Neural progenitor cell (in vitro differentiated cells): ENCODE results near the gene SNX25. TPM values are rescaled to one million over a fixed set of nuclear protein-coding genes. Genes with fewer than 3 reads are reported as not detected.

Source experiments
- DNase-seq: peaks from one replicate; pipeline ENCODE4 v3.0.0-alpha.2; 2016; ENCODE audit warnings: low spot score
- H2AFZ ChIP-seq: fragments of 200-600 bp; sonication (generic); replicated peaks from 2 replicates; pipeline ENCODE4 v1.6.1; 2016; ENCODE audit warnings: antibody characterized with exemption
- H3F3A ChIP-seq: fragments of 200-600 bp; sonication (generic); 2 replicates; pipeline ENCODE4 v1.6.1; 2016; ENCODE audit warnings: antibody characterized with exemption, low read depth
- H3K27ac ChIP-seq: fragments of 200-600 bp; sonication (generic); 2 replicates; pipeline ENCODE4 v1.5.1; 2016; ENCODE audit warnings: mild to moderate bottlenecking
- H3K27me3 ChIP-seq: fragments of 200-600 bp; sonication (generic); 2 replicates; pipeline ENCODE4 v1.6.1; 2016; ENCODE audit warnings: mild to moderate bottlenecking, moderate library complexity
- H3K36me3 ChIP-seq: fragments of 200-600 bp; sonication (generic); 2 replicates; pipeline ENCODE4 v1.5.1; 2016
- H3K4me1 ChIP-seq: fragments of 200-600 bp; sonication (generic); 2 replicates; pipeline ENCODE4 v1.6.1; 2016; ENCODE audit warnings: mixed run types
- H3K4me2 ChIP-seq: fragments of 200-600 bp; sonication (generic); 2 replicates; pipeline ENCODE4 v1.6.1; 2016
- H3K4me3 ChIP-seq: fragments of 200-600 bp; sonication (generic); 2 replicates; pipeline ENCODE4 v1.5.1; 2016
- H3K79me2 ChIP-seq: fragments of 200-600 bp; sonication (generic); 2 replicates; pipeline ENCODE4 v1.6.1; 2016; ENCODE audit warnings: low read depth
- H3K9ac ChIP-seq: fragments of 200-600 bp; sonication (generic); 2 replicates; pipeline ENCODE4 v1.6.1; 2016
- H3K9me3 ChIP-seq: fragments of 200-600 bp; sonication (generic); 2 replicates; pipeline ENCODE4 v1.5.1; 2016; ENCODE audit warnings: low read depth
- H4K20me1 ChIP-seq: fragments of 200-600 bp; sonication (generic); 2 replicates; pipeline ENCODE4 v1.6.1; 2016; ENCODE audit warnings: low read depth
- H3K27ac Mint-ChIP-seq: 3 replicates; pipeline ENCODE4 v1.8.0; 2021; ENCODE audit warnings: mixed read lengths
- H3K27me3 Mint-ChIP-seq: 2 replicates; pipeline ENCODE4 v1.8.0; 2022; ENCODE audit warnings: low read depth, mild to moderate bottlenecking, inconsistent platforms, moderate library complexity, mixed read lengths; ENCODE audit not compliant: insufficient read depth
- H3K36me3 Mint-ChIP-seq: 3 replicates; pipeline ENCODE4 v1.8.0; 2021; ENCODE audit warnings: mixed read lengths
- H3K4me1 Mint-ChIP-seq: 3 replicates; pipeline ENCODE4 v1.8.0; 2021; ENCODE audit warnings: mixed read lengths
- H3K4me3 Mint-ChIP-seq: 3 replicates; pipeline ENCODE4 v1.8.0; 2021; ENCODE audit warnings: mild to moderate bottlenecking, moderate library complexity, mixed read lengths
- H3K9me3 Mint-ChIP-seq: 3 replicates; pipeline ENCODE4 v1.8.0; 2020; ENCODE audit warnings: mixed read lengths
- CTCF ChIP-seq: fragments of 200-600 bp; sonication (generic); IDR thresholded peaks from 2 replicates; pipeline ENCODE4 v1.5.1; 2017; ENCODE audit warnings: antibody characterized with exemption, mild to moderate bottlenecking
- EZH2 ChIP-seq: fragments of 200-600 bp; sonication (generic); IDR thresholded peaks from 2 replicates; pipeline ENCODE4 v1.6.1; 2017; ENCODE audit warnings: antibody characterized with exemption, mild to moderate bottlenecking, moderate library complexity
- EZH2phosphoT487 ChIP-seq: fragments of 200-600 bp; sonication (generic); IDR thresholded peaks from 2 replicates; pipeline ENCODE4 v1.6.1; 2017; ENCODE audit warnings: antibody characterized with exemption
- total RNA-seq: library from RNA; depleted of rRNA; stranded (reverse); fragments of >200 nt; gene quantifications from 2 replicates; pipeline ENCODE4 v1.2.3, GENCODE V29; 2015; ENCODE audit warnings: low replicate concordance

SNX25 gene
- total RNA-seq, 1 donor from 2014 or later: 50.8 TPM

DNA sequence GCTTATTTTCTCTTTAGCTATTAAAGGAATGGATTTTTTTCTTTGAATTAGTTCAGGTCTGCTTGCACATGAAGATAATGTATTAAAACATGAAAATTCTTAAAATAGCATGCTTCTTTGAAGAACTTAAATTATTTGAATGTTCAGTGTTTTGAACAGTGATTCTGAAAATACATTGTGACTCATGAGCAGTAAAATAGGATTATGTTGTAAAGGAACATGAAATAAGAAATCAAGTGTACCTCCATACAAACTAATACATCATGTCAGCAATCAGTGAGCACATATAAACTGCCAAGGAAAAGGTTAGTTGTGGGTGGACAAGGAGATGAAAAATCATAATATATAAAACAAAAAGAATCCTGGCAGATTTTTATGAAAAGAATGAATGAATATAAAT, 66.1 kb downstream of the SNX25 start:
- no peak overlapping the region for H3K27ac Mint-ChIP-seq
- H3K4me3 Mint-ChIP-seq: no peak overlapping the region

GRCh38 chr4:185276036-185276435, 66.6 kb downstream of the SNX25 start:
- Histone ChIP-seq H3K27ac (no peak overlapping the region), H3K9me3 (no peaks in the 10 kb centered on the region), H2AFZ (no peak overlapping the region), H3K79me2 (no peaks in the 10 kb centered on the region), H4K20me1 (peaks cover 20% of the 10 kb centered on the region), H3K36me3 (no peaks in the 10 kb centered on the region), H3F3A (no peaks in the 10 kb centered on the region), H3K9ac (no peak overlapping the region), H3K4me1 (no peaks in the 10 kb centered on the region), H3K27me3 (no peaks in the 10 kb centered on the region), H3K4me2 (no peak overlapping the region), H3K4me3 (no peak overlapping the region)
- Mint-ChIP-seq H3K4me1 (no peaks in the 10 kb centered on the region), H3K27me3 (no peaks in the 10 kb centered on the region), H3K9me3 (no peaks in the 10 kb centered on the region), H3K4me3 (no peak overlapping the region), H3K27ac (no peak overlapping the region), H3K36me3 (peaks cover 4% of the 10 kb centered on the region)
- DNase-seq: no peak
- no peak for TF ChIP-seq EZH2
- TF ChIP-seq EZH2phosphoT487: no peak
- no peak for TF ChIP-seq CTCF

More for the DNA sequence above, 66.1 kb downstream of the SNX25 start:
- DNase-seq: no peak
- H3K79me2 ChIP-seq: no peaks in the 10 kb centered on the region
- no peak overlapping the region for H3K9ac ChIP-seq
- no peak for TF ChIP-seq EZH2phosphoT487
- no peak for TF ChIP-seq EZH2
- TF ChIP-seq CTCF: no peak
- no peaks in the 10 kb centered on the region for H3K9me3 ChIP-seq
- H3K36me3 Mint-ChIP-seq: peaks cover 7% of the 10 kb centered on the region
- no peaks in the 10 kb centered on the region for H3K36me3 ChIP-seq
- no peaks in the 10 kb centered on the region for H3K4me1 Mint-ChIP-seq
- H3K4me2 ChIP-seq: no peak overlapping the region
- no peaks in the 10 kb centered on the region for H3K27me3 Mint-ChIP-seq
- peaks cover 20% of the 10 kb centered on the region for H4K20me1 ChIP-seq
- H3K27me3 ChIP-seq: no peaks in the 10 kb centered on the region
- no peak overlapping the region for H2AFZ ChIP-seq
- no peaks in the 10 kb centered on the region for H3K4me1 ChIP-seq
- H3F3A ChIP-seq: no peaks in the 10 kb centered on the region
- no peak overlapping the region for H3K4me3 ChIP-seq
- no peaks in the 10 kb centered on the region for H3K9me3 Mint-ChIP-seq
- H3K27ac ChIP-seq: no peak overlapping the region

GRCh38 chr4:185278716-185279115, 69.3 kb downstream of the SNX25 start:
- Histone ChIP-seq H3K27ac (no peak overlapping the region), H4K20me1 (peaks cover 10% of the 10 kb centered on the region), H3K36me3 (no peaks in the 10 kb centered on the region), H3K27me3 (no peaks in the 10 kb centered on the region), H3K4me1 (peaks cover 7% of the 10 kb centered on the region), H3K9ac (no peak overlapping the region), H3K9me3 (no peaks in the 10 kb centered on the region), H3K79me2 (no peaks in the 10 kb centered on the region), H3F3A (no peaks in the 10 kb centered on the region), H3K4me2 (no peak overlapping the region), H3K4me3 (no peak overlapping the region), H2AFZ (no peak overlapping the region)
- Mint-ChIP-seq H3K9me3 (no peaks in the 10 kb centered on the region), H3K27me3 (no peaks in the 10 kb centered on the region), H3K36me3 (peaks cover 2% of the 10 kb centered on the region), H3K4me3 (no peak overlapping the region), H3K27ac (no peak overlapping the region), H3K4me1 (no peaks in the 10 kb centered on the region)
- no peak for DNase-seq
- no peak for TF ChIP-seq EZH2phosphoT487
- TF ChIP-seq CTCF: no peak
- no peak for TF ChIP-seq EZH2
